ENCODE measurements around the gene PTPRM.

DNA sequence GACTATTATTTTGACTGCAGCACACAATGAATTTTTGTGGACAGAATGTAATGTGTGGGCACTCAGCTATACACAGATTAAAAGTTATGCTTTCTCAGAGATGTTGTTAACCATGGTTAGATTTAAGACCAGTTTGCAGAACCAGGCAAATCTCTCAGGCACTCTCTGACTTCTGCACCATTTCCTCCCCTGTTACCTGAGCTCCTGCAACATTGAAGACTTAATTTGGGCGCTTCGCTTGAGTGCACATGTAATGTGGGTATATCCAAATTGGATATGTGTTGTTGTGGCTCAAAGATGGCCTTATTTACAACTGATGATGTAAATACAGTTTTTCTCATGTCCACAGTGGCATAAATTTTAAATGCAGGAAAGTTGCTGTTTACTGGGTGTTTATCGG is 469.4 kb downstream of the PTPRM start:
- TF ChIP-seq, protein P1, sequence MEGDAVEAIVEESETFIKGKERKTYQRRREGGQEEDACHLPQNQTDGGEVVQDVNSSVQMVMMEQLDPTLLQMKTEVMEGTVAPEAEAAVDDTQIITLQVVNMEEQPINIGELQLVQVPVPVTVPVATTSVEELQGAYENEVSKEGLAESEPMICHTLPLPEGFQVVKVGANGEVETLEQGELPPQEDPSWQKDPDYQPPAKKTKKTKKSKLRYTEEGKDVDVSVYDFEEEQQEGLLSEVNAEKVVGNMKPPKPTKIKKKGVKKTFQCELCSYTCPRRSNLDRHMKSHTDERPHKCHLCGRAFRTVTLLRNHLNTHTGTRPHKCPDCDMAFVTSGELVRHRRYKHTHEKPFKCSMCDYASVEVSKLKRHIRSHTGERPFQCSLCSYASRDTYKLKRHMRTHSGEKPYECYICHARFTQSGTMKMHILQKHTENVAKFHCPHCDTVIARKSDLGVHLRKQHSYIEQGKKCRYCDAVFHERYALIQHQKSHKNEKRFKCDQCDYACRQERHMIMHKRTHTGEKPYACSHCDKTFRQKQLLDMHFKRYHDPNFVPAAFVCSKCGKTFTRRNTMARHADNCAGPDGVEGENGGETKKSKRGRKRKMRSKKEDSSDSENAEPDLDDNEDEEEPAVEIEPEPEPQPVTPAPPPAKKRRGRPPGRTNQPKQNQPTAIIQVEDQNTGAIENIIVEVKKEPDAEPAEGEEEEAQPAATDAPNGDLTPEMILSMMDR (IDR thresholded peaks at IDR 0.05; ENCODE audit: low read depth, low read length, missing input control): no peak
- TF ChIP-seq JUND (IDR thresholded peaks at IDR 0.05): no peak
